WTC11 (cell line): Measurements from ENCODE around the gene C10orf105. TPM values are rescaled to one million over a fixed set of nuclear protein-coding genes. Genes with fewer than 3 reads are reported as not detected.

Experiments used
- ATAC-seq: fragments of 200-7000 bp; cut with Tn5 transposase; 2 replicates; pipeline ENCODE4 v1.10.0; 2021; ENCODE audit warnings: mild to moderate bottlenecking, moderate library complexity
- CTCF ChIA-PET: fragments of 300-600 bp; sonication (Branson Sonifier 250); formaldehyde crosslinking; loops from one replicate; lab custom pipeline; 2021; ENCODE audit warnings: antibody characterized with exemption; lab: Charles Lee
- POLR2A ChIA-PET: fragments of 350-600 bp; sonication (Branson Sonifier 250); formaldehyde crosslinking; loops from one replicate; lab custom pipeline; 2021; ENCODE audit warnings: antibody characterized with exemption; lab: Charles Lee
- DNase-seq: peaks from one replicate; pipeline ENCODE4 v3.0.0; 2021; ENCODE audit warnings: low spot score
- H3K27ac Mint-ChIP-seq: 2 replicates; pipeline ENCODE4 v1.8.0; 2021; ENCODE audit warnings: mixed read lengths
- H3K27me3 Mint-ChIP-seq: 2 replicates; pipeline ENCODE4 v1.8.0; 2021; ENCODE audit warnings: low read depth, mild to moderate bottlenecking, moderate library complexity, mixed read lengths
- H3K36me3 Mint-ChIP-seq: 2 replicates; pipeline ENCODE4 v1.8.0; 2021; ENCODE audit warnings: mixed read lengths
- H3K4me1 Mint-ChIP-seq: 2 replicates; pipeline ENCODE4 v1.8.0; 2022; ENCODE audit warnings: mixed read lengths
- H3K4me3 Mint-ChIP-seq: 2 replicates; pipeline ENCODE4 v1.8.0; 2021; ENCODE audit warnings: mild to moderate bottlenecking, moderate library complexity, mixed read lengths
- H3K9me3 Mint-ChIP-seq: 2 replicates; pipeline ENCODE4 v1.8.0; 2021; ENCODE audit warnings: mixed read lengths
- CBFB ChIP-seq: sonication (generic); formaldehyde crosslinking; IDR thresholded peaks from 2 replicates; pipeline ENCODE4 v1.8.1; 2022; ENCODE audit warnings: mild to moderate bottlenecking, low read depth, missing genetic modification reagents
- CREB1 ChIP-seq: sonication (generic); formaldehyde crosslinking; IDR thresholded peaks from 2 replicates; pipeline ENCODE4 v1.8.0; 2023; ENCODE audit warnings: mild to moderate bottlenecking, missing genetic modification reagents
- CREM ChIP-seq: sonication (generic); formaldehyde crosslinking; IDR thresholded peaks from 2 replicates; pipeline ENCODE4 v1.8.1; 2022; ENCODE audit warnings: mild to moderate bottlenecking, missing genetic modification reagents, moderate library complexity
- ELF4 ChIP-seq: sonication (generic); formaldehyde crosslinking; IDR thresholded peaks from 2 replicates; pipeline ENCODE4 v1.8.1; 2022; ENCODE audit warnings: low read depth, mild to moderate bottlenecking, moderate library complexity, missing genetic modification reagents
- GRHL2 ChIP-seq: fragments of 250-450 bp; sonication (Bioruptor Pico); IDR thresholded peaks from 2 replicates; pipeline ENCODE4 v1.8.0; 2022; ENCODE audit warnings: mild to moderate bottlenecking, moderate library complexity; ENCODE audit not compliant: insufficient replicate concordance, severe bottlenecking
- NFATC4 ChIP-seq: fragments of 250-450 bp; sonication (Bioruptor Pico); IDR thresholded peaks from 2 replicates; pipeline ENCODE4 v1.9.0; 2021; ENCODE audit warnings: mild to moderate bottlenecking
- PRDM15 ChIP-seq: sonication (generic); formaldehyde crosslinking; IDR thresholded peaks from 2 replicates; pipeline ENCODE4 v1.8.0; 2022; ENCODE audit warnings: missing genetic modification reagents
- SOX15 ChIP-seq: fragments of 250-450 bp; sonication (Bioruptor Pico); IDR thresholded peaks from 2 replicates; pipeline ENCODE4 v1.9.0; 2021; ENCODE audit warnings: mild to moderate bottlenecking
- ZMAT4 ChIP-seq: fragments of 250-450 bp; sonication (Bioruptor Pico); IDR thresholded peaks from 2 replicates; pipeline ENCODE4 v1.9.0; 2021; ENCODE audit warnings: mild to moderate bottlenecking
- ZNF138 ChIP-seq: sonication (generic); formaldehyde crosslinking; conservative IDR thresholded peaks from 2 replicates; pipeline ENCODE4 v1.8.1; 2022; ENCODE audit warnings: mild to moderate bottlenecking, moderate library complexity, missing genetic modification reagents
- ZNF281 ChIP-seq: sonication (generic); formaldehyde crosslinking; IDR thresholded peaks from 2 replicates; pipeline ENCODE4 v1.8.0; 2023; ENCODE audit warnings: mild to moderate bottlenecking, missing genetic modification reagents
- ZNF416 ChIP-seq: fragments of 250-450 bp; sonication (Bioruptor Pico); IDR thresholded peaks from 2 replicates; pipeline ENCODE4 v1.9.0; 2021; ENCODE audit warnings: mild to moderate bottlenecking, inconsistent platforms
- ZNF423 ChIP-seq: fragments of 250-450 bp; sonication (Bioruptor Pico); IDR thresholded peaks from 2 replicates; pipeline ENCODE4 v2.1.2; 2022; ENCODE audit warnings: mild to moderate bottlenecking, moderate library complexity
- ZNF425 ChIP-seq: fragments of 250-450 bp; sonication (Bioruptor Pico); conservative IDR thresholded peaks from 2 replicates; pipeline ENCODE4 v1.9.0; 2021; ENCODE audit warnings: mild to moderate bottlenecking
- ZSCAN18 ChIP-seq: fragments of 250-450 bp; sonication (Bioruptor Pico); IDR thresholded peaks from 2 replicates; pipeline ENCODE4 v2.1.2; 2022; ENCODE audit warnings: mild to moderate bottlenecking, moderate library complexity
- total RNA-seq: library from RNA; stranded (reverse); gene quantifications from 3 replicates; pipeline ENCODE4 v1.2.3, GENCODE V29; 2021
- TF ChIP-seq, protein P1 (sequence below): sonication (generic); formaldehyde crosslinking; IDR thresholded peaks from 2 replicates; pipeline ENCODE4 v1.8.1; 2023; ENCODE audit warnings: mild to moderate bottlenecking, missing genetic modification reagents, moderate library complexity
- TF ChIP-seq, protein P2 (sequence below): sonication (generic); formaldehyde crosslinking; IDR thresholded peaks from 2 replicates; pipeline ENCODE4 v1.8.1; 2022; ENCODE audit warnings: mild to moderate bottlenecking, moderate library complexity, missing genetic modification reagents
- TF ChIP-seq, protein P3 (sequence below): sonication (generic); formaldehyde crosslinking; conservative IDR thresholded peaks from 2 replicates; pipeline ENCODE4 v1.8.1; 2022; ENCODE audit warnings: mild to moderate bottlenecking, missing genetic modification reagents

C10orf105 gene
- total RNA-seq, 1 experiment from 2014 or later = 0.48 TPM

DNA sequence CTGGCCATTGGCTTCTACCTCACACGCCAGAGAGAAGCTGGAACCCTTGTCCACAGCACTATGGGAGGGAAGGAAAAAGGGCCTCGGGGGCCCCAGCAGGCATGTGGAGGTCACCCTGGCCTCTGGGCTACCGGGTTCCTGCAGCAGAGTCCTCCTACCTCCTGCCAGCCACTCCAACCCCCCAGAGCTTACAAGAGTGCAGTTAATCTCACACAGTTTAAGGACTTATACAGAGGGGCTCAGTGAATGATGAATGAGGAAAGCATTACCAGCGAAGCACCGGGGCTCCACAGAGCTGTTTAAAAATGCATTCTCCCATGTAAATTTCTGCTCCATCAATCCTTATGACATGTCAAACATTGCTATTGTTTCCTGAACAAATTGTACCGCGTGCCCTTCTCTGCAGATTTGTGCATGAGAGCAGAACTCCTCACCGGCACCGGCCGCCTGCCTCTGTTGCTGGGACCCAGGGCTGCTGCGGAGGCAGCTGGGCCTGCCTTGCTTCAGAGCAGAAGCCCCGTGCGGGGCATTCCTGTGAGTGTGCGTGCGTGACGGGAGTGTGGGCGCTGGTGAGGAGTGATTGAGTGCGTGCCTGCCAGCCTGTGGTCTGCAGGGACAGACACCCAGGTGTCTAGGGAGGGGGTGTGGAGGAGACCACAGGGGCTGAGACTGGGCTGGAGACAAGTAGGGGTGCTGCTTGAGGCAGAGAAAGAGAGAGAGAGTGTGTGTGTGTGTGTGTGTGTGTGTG, 52.8 kb downstream of the C10orf105 start:
- H3K27ac Mint-ChIP-seq = no peak overlapping the region
- peaks cover 37% of the 10 kb centered on the region for H3K4me1 Mint-ChIP-seq
- H3K9me3 Mint-ChIP-seq = no peaks in the 10 kb centered on the region
- TF ChIP-seq CREM (no peak), CREB1 (CRISPR knock-in tag) (no peak), SOX15 (CRISPR knock-in tag) (no peak)
- ATAC-seq (no peak), DNase-seq (no peak)
- H3K27me3 Mint-ChIP-seq = peaks cover 14% of the 10 kb centered on the region; the same call in 1 of the 2 replicates
- H3K4me3 Mint-ChIP-seq = no peak overlapping the region
- no peaks in the 10 kb centered on the region for H3K36me3 Mint-ChIP-seq
- CTCF ChIA-PET = interaction anchor here (1.0 to 7.8 kb wide), 3 partner anchors 13 to 41 kb away, joined by 3 to 59 read pairs (median 4); no protein-coding TSS in a partner anchor
- POLR2A ChIA-PET = interaction anchor here (0.6 kb wide), 1 partner anchor 54 kb away, joined by 4 read pairs; no protein-coding TSS in a partner anchor

DNA sequence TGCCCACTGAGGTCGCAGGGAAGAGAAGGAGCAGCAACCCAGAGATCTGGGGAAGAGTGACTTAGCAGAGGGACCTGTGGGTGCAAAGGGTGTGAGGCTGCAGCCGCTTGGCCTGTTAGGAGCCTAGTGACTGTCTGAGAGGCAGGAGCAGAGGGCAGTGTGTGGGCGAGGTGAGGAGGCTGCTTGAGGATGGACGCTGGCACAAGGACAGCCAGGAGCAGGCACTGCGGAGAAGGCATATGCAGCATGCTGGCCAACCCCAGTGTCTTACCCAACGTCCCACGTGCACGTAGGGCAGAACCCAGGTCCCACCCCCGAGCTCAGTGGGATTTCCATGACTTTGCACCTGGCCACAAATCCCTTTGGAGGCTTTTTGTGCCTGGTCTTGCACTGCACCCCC, 54.1 kb downstream of the C10orf105 start:
- Mint-ChIP-seq H3K4me1 (peaks cover 44% of the 10 kb centered on the region), H3K4me3 (no peak overlapping the region), H3K27ac (no peak overlapping the region), H3K36me3 (peaks cover 2% of the 10 kb centered on the region; the same call in 1 of the 2 replicates), H3K27me3 (peaks cover 21% of the 10 kb centered on the region), H3K9me3 (peaks cover 4% of the 10 kb centered on the region)
- ChIA-PET POLR2A (no interaction called here), CTCF (interaction anchor here (1.9 to 7.8 kb wide), 3 partner anchors 31 to 52 kb away, joined by 4 to 59 read pairs (median 17); no protein-coding TSS in a partner anchor)
- DNase-seq (no peak), ATAC-seq (no peak)
- TF ChIP-seq PRDM15 (CRISPR knock-in tag) = 0 out of 2 replicates have a peak, but pooled peaks have one; percentile 1
- no peak for TF ChIP-seq ZNF416

DNA sequence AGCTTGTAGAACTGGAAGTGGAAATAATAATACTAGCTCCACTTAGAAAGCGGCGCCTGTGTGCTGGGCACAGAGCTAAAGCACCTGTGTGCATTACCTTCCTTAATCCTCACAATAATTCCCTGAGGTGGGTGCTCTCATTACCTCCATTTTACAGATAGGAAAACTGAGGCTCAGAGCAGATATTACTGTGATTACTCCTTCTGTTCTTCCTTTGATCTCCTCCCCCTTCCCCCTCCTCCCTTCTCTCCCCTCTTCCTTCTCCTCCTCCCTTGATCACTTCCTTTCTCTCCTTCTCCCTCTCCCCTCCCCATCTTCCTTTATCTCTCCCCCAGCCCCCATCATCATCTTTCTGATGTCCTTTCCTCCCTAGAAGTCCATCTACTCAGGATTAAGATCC, 55.0 kb downstream of the C10orf105 start:
- DNase-seq (no peak), ATAC-seq (no peak)
- ChIA-PET CTCF (interaction anchor here (0.7 to 7.8 kb wide), 7 partner anchors 29 to 52 kb away, joined by 3 to 59 read pairs (median 4); no protein-coding TSS in a partner anchor), POLR2A (no interaction called here)
- peaks cover 4% of the 10 kb centered on the region; the same call in 1 of the 2 replicates for H3K36me3 Mint-ChIP-seq
- no peak overlapping the region for H3K4me3 Mint-ChIP-seq
- H3K4me1 Mint-ChIP-seq = peaks cover 53% of the 10 kb centered on the region
- H3K9me3 Mint-ChIP-seq = peaks cover 6% of the 10 kb centered on the region
- peaks cover 30% of the 10 kb centered on the region for H3K27me3 Mint-ChIP-seq
- H3K27ac Mint-ChIP-seq = no peak overlapping the region
- TF ChIP-seq ZNF281 (no peak), ZNF423 (CRISPR knock-in tag) (no peak), ZNF425 (CRISPR knock-in tag) (no peak), ZMAT4 (no peak), ELF4 (CRISPR knock-in tag) (no peak), ZSCAN18 (no peak), GRHL2 (CRISPR knock-in tag) (no peak), NFATC4 (CRISPR knock-in tag) (no peak), CBFB (CRISPR knock-in tag) (no peak), ZNF138 (CRISPR knock-in tag) (no peak)
- TF ChIP-seq, protein P1, sequence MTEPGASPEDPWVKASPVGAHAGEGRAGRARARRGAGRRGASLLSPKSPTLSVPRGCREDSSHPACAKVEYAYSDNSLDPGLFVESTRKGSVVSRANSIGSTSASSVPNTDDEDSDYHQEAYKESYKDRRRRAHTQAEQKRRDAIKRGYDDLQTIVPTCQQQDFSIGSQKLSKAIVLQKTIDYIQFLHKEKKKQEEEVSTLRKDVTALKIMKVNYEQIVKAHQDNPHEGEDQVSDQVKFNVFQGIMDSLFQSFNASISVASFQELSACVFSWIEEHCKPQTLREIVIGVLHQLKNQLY (CRISPR knock-in tag) = no peak
- TF ChIP-seq, protein P2, sequence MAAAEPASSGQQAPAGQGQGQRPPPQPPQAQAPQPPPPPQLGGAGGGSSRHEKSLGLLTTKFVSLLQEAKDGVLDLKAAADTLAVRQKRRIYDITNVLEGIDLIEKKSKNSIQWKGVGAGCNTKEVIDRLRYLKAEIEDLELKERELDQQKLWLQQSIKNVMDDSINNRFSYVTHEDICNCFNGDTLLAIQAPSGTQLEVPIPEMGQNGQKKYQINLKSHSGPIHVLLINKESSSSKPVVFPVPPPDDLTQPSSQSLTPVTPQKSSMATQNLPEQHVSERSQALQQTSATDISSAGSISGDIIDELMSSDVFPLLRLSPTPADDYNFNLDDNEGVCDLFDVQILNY = no peak
- TF ChIP-seq, protein P3, sequence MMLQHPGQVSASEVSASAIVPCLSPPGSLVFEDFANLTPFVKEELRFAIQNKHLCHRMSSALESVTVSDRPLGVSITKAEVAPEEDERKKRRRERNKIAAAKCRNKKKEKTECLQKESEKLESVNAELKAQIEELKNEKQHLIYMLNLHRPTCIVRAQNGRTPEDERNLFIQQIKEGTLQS (CRISPR knock-in tag) = no peak
